Uterus (tissue), 2 donors: ENCODE results near the gene LRWD1.
"Not testable (repeated sequence)": the region's sequence is repeated elsewhere in the genome, so short reads cannot be mapped to it uniquely, and the experiment has no call there.

Experiments used
- CTCF ChIP-seq, 4 experiments: fragments of 200-600 bp in 2 of 4; fragments of 450-650 bp in 2 of 4; sonication (generic) in 2 of 4; IDR thresholded peaks; one replicate each; pipeline ENCODE4 v1.5.1; 2016 to 2019; ENCODE audit warnings: antibody characterized with exemption in 4 of 4, mild to moderate bottlenecking in 2 of 4, moderate library complexity in 1 of 4
- POLR2A ChIP-seq, 2 donors: fragments of 450-650 bp; IDR thresholded peaks; one replicate each; pipeline ENCODE4 v1.6.1; 2016; ENCODE audit warnings: antibody characterized with exemption in 2 of 2, mild to moderate bottlenecking in 1 of 2, moderate library complexity in 1 of 2

- TF ChIP-seq CTCF, POLR2A (IDR thresholded peaks at IDR 0.05): not testable (repeated sequence)
These were observed 29.2 kb downstream of the LRWD1 start for GRCh38 chr7:102494026-102494425.
